Stimulated activated CD4-positive, alpha-beta T cell treated with anti-CD3 and anti-CD28 coated beads, TNF-alpha, amount 100 ng/mL, for 4 hours (primary cell): ENCODE results near the gene SMARCC1.

Source experiments
- DNase-seq, 3 experiments: peaks; one replicate each; pipeline ENCODE4 v3.0.0-alpha.2; 2020; ENCODE audit warnings: low read depth in 3 of 3

Gene SMARCC1

DNA sequence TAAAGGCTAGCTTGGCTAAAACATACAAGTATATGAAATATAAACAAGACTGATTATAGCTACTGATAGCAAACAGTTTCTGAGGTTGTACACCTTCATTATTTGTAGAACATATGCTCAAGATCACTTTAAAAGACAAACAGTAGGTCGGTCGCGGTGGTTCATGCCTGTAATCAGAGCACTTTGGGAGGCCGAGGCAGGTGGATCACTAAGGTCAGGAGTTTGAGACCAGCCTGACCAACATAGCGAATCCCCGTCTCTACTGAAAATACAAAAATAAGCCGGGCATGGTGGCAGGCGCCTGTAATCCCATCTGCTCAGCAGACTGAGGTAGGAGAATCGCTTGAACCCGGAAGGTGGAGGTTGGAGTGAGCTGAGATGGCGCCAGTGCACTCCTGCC is 80.3 kb downstream of the SMARCC1 start:
- no peak for DNase-seq

DNA sequence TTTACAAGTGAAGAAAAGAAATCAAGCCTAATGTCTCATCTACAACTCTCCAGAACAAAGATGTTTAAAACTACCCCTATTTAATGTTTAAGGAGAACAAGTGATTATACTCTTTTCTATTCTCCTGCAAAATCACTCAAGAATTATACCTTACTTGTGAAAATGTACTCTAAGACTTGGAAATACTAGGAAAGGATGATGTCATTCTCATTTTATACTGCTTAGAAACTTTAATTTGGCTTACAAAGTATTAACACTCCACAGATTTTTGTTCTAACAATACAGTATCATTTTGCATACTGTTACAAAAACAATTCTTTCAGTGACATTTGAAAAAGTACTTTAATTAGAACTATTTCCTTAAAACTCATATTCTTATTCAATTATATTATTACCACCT is 89.5 kb downstream of the SMARCC1 start:
- no peak for DNase-seq

DNA sequence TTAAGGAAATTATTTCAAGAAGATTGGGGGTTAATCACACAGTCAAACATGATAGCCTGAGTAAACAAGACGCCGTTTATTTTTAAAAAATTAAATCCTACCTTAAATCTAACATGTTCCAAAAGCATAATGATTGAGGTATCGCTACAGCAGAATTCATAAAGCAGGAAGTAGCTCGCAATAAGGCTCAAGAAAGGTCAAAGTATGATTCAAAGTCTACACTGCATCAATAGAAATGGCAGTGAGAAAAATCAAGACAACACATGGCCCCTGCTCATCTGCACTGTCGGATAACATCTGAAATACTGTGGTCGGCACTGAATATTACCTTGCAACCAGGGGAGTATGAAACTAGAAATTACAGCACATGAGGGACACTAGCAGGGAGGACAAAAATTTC is 93.2 kb downstream of the SMARCC1 start:
- no peak for DNase-seq

- DNase-seq = no peak
These were observed 96.7 kb downstream of the SMARCC1 start for GRCh38 chr3:47685037-47685436.

- no peak for DNase-seq
These were observed 100.7 kb downstream of the SMARCC1 start for GRCh38 chr3:47681016-47681415.

DNA sequence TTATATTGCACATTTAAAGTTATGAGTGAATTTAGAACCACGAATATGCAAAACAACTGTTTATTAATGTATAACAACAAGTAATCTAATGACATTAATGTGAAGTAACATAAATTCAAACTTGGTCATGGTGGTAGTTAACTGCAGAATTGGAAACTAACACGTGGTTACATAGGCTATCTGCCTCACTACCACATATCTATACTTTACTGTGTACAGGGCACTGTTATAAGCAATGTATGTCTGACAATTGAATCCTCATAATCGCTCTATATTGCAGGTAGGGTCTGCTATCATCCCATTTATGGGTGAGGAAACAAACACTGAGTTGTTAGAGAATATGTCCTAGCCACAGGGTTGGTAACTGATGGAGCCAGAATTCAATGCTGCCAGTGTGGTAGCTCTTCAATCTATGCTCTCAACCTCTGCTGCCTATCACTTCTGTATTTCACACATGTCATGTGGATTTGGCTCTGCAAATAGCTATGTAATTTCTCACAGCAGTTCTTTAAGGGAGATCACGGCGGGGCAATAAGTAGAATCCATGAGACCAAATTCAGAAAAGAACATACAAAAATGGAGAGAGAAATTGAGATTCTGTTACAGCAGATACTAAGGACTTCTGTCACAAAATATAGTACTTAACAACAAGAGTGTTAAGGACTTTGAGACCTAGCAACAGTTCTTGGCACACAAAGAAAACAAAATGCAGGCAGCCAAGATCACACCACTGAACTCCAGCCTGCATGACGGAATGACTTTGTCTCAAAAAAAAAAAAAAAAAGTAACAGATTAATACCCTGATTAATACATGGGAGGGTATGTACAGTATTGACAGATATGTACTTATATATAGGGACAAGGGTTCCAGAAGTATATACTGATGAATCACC is 103.0 kb downstream of the SMARCC1 start:
- no peak for DNase-seq

GRCh38 chr3:47669026-47669749 is 112.5 kb downstream of the SMARCC1 start:
- DNase-seq = no peak

GRCh38 chr3:47666118-47666517 is 115.6 kb downstream of the SMARCC1 start:
- DNase-seq = no peak

DNA sequence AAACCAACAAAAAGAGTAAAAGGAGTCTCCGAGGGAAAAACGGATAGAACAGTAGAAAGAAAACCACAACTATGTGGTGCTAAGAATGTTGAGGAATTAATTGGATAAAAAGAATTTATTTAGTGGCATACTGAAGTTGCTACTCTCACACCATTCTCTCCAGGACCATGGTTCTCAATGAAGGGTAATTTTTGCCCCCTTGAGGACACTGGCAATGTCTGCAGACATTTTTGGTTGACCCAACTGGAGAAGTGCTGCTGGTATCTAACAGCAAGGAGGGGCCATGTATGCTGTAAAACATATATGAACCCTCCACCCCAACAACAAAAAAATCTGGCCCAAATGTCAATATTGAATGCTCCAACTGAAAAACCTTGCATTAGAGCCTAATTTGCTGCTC is 117.2 kb downstream of the SMARCC1 start:
- no peak for DNase-seq

DNA sequence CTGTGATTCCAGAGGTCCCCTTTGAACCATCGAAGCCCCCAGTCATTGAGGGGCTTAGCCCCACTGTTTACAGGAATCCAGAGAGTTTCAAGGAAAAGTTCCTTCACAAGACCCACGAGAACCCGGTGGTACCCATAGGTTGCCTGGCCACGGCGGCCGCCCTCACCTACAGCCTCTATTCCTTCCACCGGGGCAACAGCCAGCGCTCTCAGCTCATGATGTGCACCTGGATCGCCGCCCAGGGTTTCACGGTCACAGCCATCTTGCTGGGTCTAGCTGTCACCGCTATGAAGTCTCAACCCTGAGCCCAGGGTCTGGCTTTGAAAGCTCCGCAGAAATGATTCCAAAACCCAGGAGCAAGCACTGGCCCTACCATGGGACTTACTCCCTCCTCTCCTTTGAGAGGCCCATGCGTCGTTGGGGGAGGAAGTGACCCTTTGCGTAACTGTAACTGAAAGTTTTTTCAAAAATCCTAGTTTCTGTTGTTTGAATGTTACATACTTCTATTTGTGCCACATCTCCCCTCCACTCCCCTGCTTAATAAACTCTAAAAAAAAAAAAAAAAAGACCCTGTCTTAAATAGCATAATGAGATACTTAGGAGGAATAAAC is 118.0 kb downstream of the SMARCC1 start:
- no peak for DNase-seq

GRCh38 chr3:47661121-47661752 is 120.5 kb downstream of the SMARCC1 start:
- DNase-seq = no peak

- no peak for DNase-seq
These were observed 123.2 kb downstream of the SMARCC1 start for GRCh38 chr3:47658444-47658843.

DNA sequence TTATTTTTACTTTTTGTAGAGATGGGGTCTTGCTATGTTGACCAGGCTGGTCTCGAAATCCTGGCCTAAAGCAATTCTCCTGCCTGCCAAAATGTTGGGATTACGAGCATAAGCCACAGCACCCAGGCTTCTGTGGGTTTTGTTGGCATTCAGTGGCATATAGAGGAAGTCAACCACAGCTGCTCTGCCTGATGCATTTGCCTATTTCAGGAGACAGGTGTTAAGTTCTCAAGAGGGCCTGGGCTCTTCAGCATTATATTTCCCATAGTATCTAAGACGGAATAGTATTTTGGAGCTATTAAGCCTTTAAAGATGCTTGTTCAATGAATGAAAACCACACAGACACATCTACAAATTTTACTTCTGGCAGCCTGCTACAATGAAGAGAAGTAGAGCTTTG is 129.6 kb downstream of the SMARCC1 start:
- no peak for DNase-seq

DNA sequence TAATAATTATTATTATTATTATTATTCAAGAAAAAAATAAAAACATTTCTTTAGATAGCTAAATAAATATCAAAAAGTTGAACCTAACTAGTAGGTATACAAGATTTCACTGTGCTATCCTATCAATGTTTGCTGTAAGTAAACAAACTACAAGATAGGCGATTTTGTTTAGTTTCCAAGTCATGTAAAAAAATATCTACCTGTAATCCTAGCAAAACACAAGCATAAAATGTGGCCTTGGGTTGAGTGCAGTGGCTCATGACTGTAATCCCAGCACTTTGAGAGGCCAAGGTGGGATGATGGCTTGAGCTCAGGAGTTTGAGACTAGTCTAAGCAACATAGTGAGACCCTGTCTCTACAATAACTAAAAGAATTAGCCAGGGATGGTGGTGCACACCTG is 131.4 kb downstream of the SMARCC1 start:
- no peak for DNase-seq

GRCh38 chr3:47647550-47647949 is 134.1 kb downstream of the SMARCC1 start:
- DNase-seq = no peak

DNA sequence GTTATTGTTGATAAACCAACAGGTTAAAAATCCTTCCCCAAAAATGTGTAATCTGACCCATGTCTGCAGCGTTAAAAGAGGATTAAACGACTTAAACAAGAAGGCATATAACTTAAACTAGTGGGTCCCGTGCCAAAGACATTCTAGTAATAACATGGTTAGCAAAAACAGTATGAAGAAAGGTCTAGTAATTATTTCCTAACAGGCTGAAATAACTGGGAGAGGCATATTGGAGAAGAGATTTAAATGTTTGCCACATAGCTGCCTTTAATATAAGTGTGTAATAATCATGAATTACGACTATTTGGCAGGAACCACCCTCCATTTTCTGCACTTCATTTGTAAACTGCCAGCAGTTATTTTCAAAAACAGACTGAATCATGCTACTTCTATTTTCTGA is 135.3 kb downstream of the SMARCC1 start:
- DNase-seq = no peak

DNA sequence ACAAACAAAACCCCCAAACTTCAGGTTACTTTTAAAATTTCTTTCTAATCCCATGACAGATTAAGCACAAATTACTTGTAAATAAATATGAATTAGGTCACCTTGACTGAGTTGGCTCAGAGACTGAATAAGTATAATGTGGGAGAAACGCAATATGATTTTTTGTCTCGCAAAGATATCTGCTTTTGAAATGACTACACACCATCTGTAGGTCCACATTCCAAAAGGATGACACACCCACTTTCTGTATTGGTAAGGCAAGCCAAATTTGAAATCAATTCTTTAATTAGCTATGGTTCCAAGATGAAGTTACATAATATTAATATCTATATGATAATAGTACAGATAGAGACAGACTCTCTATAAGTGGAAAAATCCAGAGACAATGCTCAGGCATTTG is 136.1 kb downstream of the SMARCC1 start:
- DNase-seq = no peak

- no peak for DNase-seq
These were observed 138.6 kb downstream of the SMARCC1 start for GRCh38 chr3:47643092-47643491.

DNA sequence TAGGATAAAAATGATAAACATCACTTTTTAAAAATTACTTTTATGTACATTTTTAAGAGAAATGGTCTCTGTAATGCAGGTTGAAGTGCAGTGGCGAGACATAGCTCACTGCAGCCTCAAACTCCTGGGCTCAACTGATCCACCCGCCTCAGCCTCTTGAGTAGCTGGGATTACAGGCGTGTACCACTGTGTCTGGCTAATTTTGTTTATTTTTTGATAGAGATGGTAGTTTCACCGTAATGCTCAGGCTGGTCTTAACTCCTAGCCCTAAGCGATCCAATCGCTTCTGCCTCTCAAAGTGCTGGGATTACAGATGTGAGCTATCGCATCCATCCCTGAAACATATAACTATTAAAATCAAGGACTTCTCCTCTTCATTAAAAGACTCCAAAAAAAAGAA is 140.0 kb downstream of the SMARCC1 start:
- DNase-seq = no peak

DNA sequence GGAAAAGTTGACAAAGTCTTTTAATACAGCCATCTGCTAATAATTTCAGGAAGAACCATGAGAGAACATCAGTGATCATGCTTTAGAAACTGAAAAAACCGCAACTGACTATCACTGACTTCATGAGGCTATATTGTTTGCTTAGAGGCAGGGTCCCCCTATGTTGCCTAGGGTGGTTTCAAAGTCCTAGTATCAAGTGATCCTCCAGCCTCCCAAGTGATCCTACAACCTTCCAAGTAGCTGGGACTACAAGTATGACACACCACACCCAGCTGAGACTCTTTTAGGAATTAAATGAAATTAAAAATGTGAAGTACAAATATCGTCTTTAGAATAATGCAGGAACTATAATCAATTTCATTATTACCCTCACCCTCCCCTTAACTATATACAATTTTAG is 144.8 kb downstream of the SMARCC1 start:
- DNase-seq = no peak

- no peak for DNase-seq
These were observed 145.5 kb downstream of the SMARCC1 start for GRCh38 chr3:47636225-47636624.

- DNase-seq = no peak
These were observed 146.2 kb downstream of the SMARCC1 start for GRCh38 chr3:47635536-47635935.
